SH-SY5Y (cell line): ENCODE results near the gene IFNA1.

Source experiments
- GATA2 ChIP-seq: IDR thresholded peaks from 2 replicates; pipeline ENCODE4 v1.6.1; 2011; ENCODE audit warnings: mild to moderate bottlenecking, low read depth, low read length
- GATA3 ChIP-seq: IDR thresholded peaks from 2 replicates; pipeline ENCODE4 v1.6.1; 2011; ENCODE audit warnings: low read depth, mild to moderate bottlenecking, low read length, moderate library complexity

The IFNA1 gene

GRCh38 chr9:21440139-21440538 is at the start of gene IFNA1:
Gene IFNA1, plus strand, starts transcription at chr9:21440439. Its CDS starts 69 bp downstream, at chr9:21440508.
- no peak for TF ChIP-seq GATA2
- TF ChIP-seq GATA3: no peak

- TF ChIP-seq GATA2 (no peak), GATA3 (no peak)
Measured at GRCh38 chr9:21392270-21392669, 48.0 kb upstream of the IFNA1 start.

GRCh38 chr9:21395778-21396717 is 44.2 kb upstream of the IFNA1 start:
- TF ChIP-seq GATA2 (no peak), GATA3 (no peak)

GRCh38 chr9:21398955-21399489 is 41.2 kb upstream of the IFNA1 start:
- TF ChIP-seq GATA3 (no peak), GATA2 (no peak)

GRCh38 chr9:21399956-21400355 is 40.3 kb upstream of the IFNA1 start:
- TF ChIP-seq GATA3: no peak
- TF ChIP-seq GATA2: no peak

- TF ChIP-seq GATA3 (no peak), GATA2 (no peak)
Measured at GRCh38 chr9:21402386-21403251, 37.6 kb upstream of the IFNA1 start.

GRCh38 chr9:21404146-21404545 is 36.1 kb upstream of the IFNA1 start:
- TF ChIP-seq GATA2: no peak
- TF ChIP-seq GATA3: no peak

- TF ChIP-seq GATA2: no peak
- no peak for TF ChIP-seq GATA3
Measured at GRCh38 chr9:21408817-21409216, 31.4 kb upstream of the IFNA1 start, which contains the start of gene IFNA8. Gene IFNA8, plus strand, starts transcription at chr9:21409117. Its CDS starts 60 bp downstream, at chr9:21409177.

GRCh38 chr9:21412107-21412506 is 28.1 kb upstream of the IFNA1 start:
- no peak for TF ChIP-seq GATA3
- TF ChIP-seq GATA2: no peak

GRCh38 chr9:21413151-21413550 is 27.1 kb upstream of the IFNA1 start:
- TF ChIP-seq GATA3 (no peak), GATA2 (no peak)

- TF ChIP-seq GATA2: no peak
- TF ChIP-seq GATA3: no peak
Measured at GRCh38 chr9:21413624-21414023, 26.6 kb upstream of the IFNA1 start.

- TF ChIP-seq GATA3: no peak
- TF ChIP-seq GATA2: no peak
Measured at GRCh38 chr9:21414220-21414940, 25.9 kb upstream of the IFNA1 start.

GRCh38 chr9:21415493-21416267 is 24.6 kb upstream of the IFNA1 start:
- TF ChIP-seq GATA2: no peak
- no peak for TF ChIP-seq GATA3
